Endodermal cell (in vitro differentiated cells): ENCODE measurements around the gene NRXN3. TPM values are rescaled to one million over a fixed set of nuclear protein-coding genes. Genes with fewer than 3 reads are reported as not detected.

Source experiments
- DNase-seq: peaks from one replicate; pipeline ENCODE4 v3.0.0-alpha.2; 2017
- H3K27ac ChIP-seq: 2 replicates; pipeline ENCODE4 v1.5.1; 2013; ENCODE audit warnings: mild to moderate bottlenecking, low read depth, low read length, moderate library complexity
- H3K27me3 ChIP-seq: 2 replicates; pipeline ENCODE4 v1.6.1; 2013; ENCODE audit warnings: mild to moderate bottlenecking, low read length, moderate library complexity; ENCODE audit not compliant: insufficient read depth, control insufficient read depth, poor library complexity, severe bottlenecking
- H3K36me3 ChIP-seq: 2 replicates; pipeline ENCODE4 v1.7.0; 2013; ENCODE audit warnings: mild to moderate bottlenecking, low read length, moderate library complexity; ENCODE audit not compliant: control insufficient read depth, insufficient read depth
- H3K4me1 ChIP-seq: one replicate; pipeline ENCODE4 v1.7.0; 2013; ENCODE audit warnings: low read length; ENCODE audit not compliant: control insufficient read depth, insufficient read depth
- H3K4me3 ChIP-seq: 2 replicates; pipeline ENCODE4 v1.5.1; 2013; ENCODE audit warnings: mild to moderate bottlenecking, low read length, moderate library complexity
- H3K9ac ChIP-seq: 2 replicates; pipeline ENCODE4 v1.6.1; 2013; ENCODE audit warnings: mild to moderate bottlenecking, low read length, moderate library complexity; ENCODE audit not compliant: poor library complexity, severe bottlenecking; ENCODE audit errors: extremely low read depth
- H3K9me3 ChIP-seq: 2 replicates; pipeline ENCODE4 v1.6.1; 2013; ENCODE audit warnings: mild to moderate bottlenecking, low read length, moderate library complexity; ENCODE audit not compliant: control insufficient read depth
- H3K27ac Mint-ChIP-seq: 2 replicates; pipeline ENCODE4 v1.8.0; 2020; ENCODE audit warnings: mixed read lengths
- H3K27me3 Mint-ChIP-seq: 2 replicates; pipeline ENCODE4 v1.8.0; 2021; ENCODE audit warnings: mild to moderate bottlenecking, mixed read lengths; ENCODE audit not compliant: insufficient read depth
- H3K36me3 Mint-ChIP-seq: 2 replicates; pipeline ENCODE4 v1.8.0; 2020; ENCODE audit warnings: low read depth, mixed read lengths
- H3K4me1 Mint-ChIP-seq: 2 replicates; pipeline ENCODE4 v1.8.0; 2020; ENCODE audit warnings: mixed read lengths
- H3K4me3 Mint-ChIP-seq: 2 replicates; pipeline ENCODE4 v1.8.0; 2020; ENCODE audit warnings: mild to moderate bottlenecking, moderate library complexity, mixed read lengths
- H3K9me3 Mint-ChIP-seq: 2 replicates; pipeline ENCODE4 v1.8.0; 2020; ENCODE audit warnings: mild to moderate bottlenecking, mixed read lengths
- WGBS, 2 experiments: methylation state at CpG; one replicate each; pipeline versions ENCODE4 v1.1.5 to v1.1.7; 2013; ENCODE audit warnings: missing lambda C conversion rate in 2 of 2, mixed read lengths in 1 of 2; ENCODE audit not compliant: insufficient coverage in 1 of 2, insufficient read length in 1 of 2; 5-methylcytosine and 5-hydroxymethylcytosine counted together
- total RNA-seq, 2 donors: library from RNA; stranded (reverse); fragmentation: NEBNext Ultra II Directional in 1 of 2; extraction: Animal tissue kit (Norgen Biotek cat#: 25700) in 1 of 2; gene quantifications; 2 replicates in 1 of 2; 3 replicates in 1 of 2; pipeline ENCODE4 v1.2.1, GENCODE V29; 2021
- TF ChIP-seq, protein P1 (sequence below): fragments of 200-600 bp; sonication (generic); conservative IDR thresholded peaks from 2 replicates; pipeline ENCODE4 v1.5.0; 2021; ENCODE audit warnings: antibody characterized with exemption, mild to moderate bottlenecking

Gene NRXN3
- total RNA-seq, 2 donors from 2014 or later = 20.9 to 21.4 TPM

GRCh38 chr14:78581229-78581628 is 411.1 kb downstream of the NRXN3 start:
- Histone ChIP-seq H3K9ac (no peak overlapping the region), H3K27ac (no peak overlapping the region), H3K27me3 (no peaks in the 10 kb centered on the region), H3K36me3 (no peaks in the 10 kb centered on the region), H3K4me3 (no peak overlapping the region), H3K9me3 (no peaks in the 10 kb centered on the region), H3K4me1 (peaks cover 3% of the 10 kb centered on the region)
- Mint-ChIP-seq H3K27ac (no peak overlapping the region), H3K27me3 (peaks cover 2% of the 10 kb centered on the region), H3K4me3 (no peak overlapping the region), H3K36me3 (no peaks in the 10 kb centered on the region), H3K9me3 (no peaks in the 10 kb centered on the region), H3K4me1 (peaks cover 5% of the 10 kb centered on the region)
- TF ChIP-seq, protein P1, sequence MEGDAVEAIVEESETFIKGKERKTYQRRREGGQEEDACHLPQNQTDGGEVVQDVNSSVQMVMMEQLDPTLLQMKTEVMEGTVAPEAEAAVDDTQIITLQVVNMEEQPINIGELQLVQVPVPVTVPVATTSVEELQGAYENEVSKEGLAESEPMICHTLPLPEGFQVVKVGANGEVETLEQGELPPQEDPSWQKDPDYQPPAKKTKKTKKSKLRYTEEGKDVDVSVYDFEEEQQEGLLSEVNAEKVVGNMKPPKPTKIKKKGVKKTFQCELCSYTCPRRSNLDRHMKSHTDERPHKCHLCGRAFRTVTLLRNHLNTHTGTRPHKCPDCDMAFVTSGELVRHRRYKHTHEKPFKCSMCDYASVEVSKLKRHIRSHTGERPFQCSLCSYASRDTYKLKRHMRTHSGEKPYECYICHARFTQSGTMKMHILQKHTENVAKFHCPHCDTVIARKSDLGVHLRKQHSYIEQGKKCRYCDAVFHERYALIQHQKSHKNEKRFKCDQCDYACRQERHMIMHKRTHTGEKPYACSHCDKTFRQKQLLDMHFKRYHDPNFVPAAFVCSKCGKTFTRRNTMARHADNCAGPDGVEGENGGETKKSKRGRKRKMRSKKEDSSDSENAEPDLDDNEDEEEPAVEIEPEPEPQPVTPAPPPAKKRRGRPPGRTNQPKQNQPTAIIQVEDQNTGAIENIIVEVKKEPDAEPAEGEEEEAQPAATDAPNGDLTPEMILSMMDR = no peak
- 64 to 81% methylated on average over 4 of the region's 5 CpGs for WGBS, 2 experiments
- no peak for DNase-seq

DNA sequence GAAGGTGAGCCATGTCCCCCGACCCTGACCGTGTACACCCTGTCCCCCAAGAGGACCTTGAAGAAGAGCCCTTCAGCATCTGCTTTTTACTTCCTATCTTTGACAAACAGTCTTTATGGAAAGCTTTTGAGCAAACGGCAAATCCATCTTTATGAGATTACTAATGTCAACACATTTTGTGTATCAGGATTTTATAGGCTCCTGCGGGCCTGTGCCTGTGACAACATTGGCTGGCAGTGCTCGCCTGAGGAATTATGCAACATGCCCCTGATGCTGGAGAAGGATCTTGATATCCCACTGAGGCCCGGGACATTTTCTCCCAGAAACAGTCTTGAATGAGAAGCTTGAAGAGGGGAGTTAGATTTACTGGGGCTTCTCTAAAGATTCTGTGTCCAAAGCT is 416.5 kb downstream of the NRXN3 start:
- Mint-ChIP-seq H3K4me3 (no peak overlapping the region), H3K4me1 (peaks cover 18% of the 10 kb centered on the region), H3K27ac (no peak overlapping the region), H3K36me3 (no peaks in the 10 kb centered on the region), H3K27me3 (peaks cover 4% of the 10 kb centered on the region), H3K9me3 (no peaks in the 10 kb centered on the region)
- TF ChIP-seq, protein P1 = no peak
- 84 to 96% methylated on average over 4 to 6 of the region's 6 CpGs for WGBS, 2 experiments
- no peaks in the 10 kb centered on the region for H3K36me3 ChIP-seq
- H3K9ac ChIP-seq = no peak overlapping the region
- peaks cover 16% of the 10 kb centered on the region for H3K4me1 ChIP-seq
- no peak for DNase-seq
- H3K9me3 ChIP-seq = no peaks in the 10 kb centered on the region
- H3K4me3 ChIP-seq = no peak overlapping the region
- no peak overlapping the region for H3K27ac ChIP-seq
- no peaks in the 10 kb centered on the region for H3K27me3 ChIP-seq

- Histone ChIP-seq H3K36me3 (no peaks in the 10 kb centered on the region), H3K4me1 (peaks cover 16% of the 10 kb centered on the region), H3K4me3 (peak overlapping the region; percentile 32), H3K9me3 (no peaks in the 10 kb centered on the region), H3K27ac (no peak overlapping the region), H3K9ac (no peak overlapping the region), H3K27me3 (no peaks in the 10 kb centered on the region)
- Mint-ChIP-seq H3K4me3 (no peak overlapping the region), H3K27ac (no peak overlapping the region), H3K4me1 (peaks cover 18% of the 10 kb centered on the region), H3K36me3 (no peaks in the 10 kb centered on the region), H3K9me3 (no peaks in the 10 kb centered on the region), H3K27me3 (peaks cover 4% of the 10 kb centered on the region)
- WGBS, 2 experiments = 83 to 96% methylated on average over 2 of the region's 3 CpGs
- DNase-seq = no peak
- TF ChIP-seq, protein P1 = no peak
Measured at GRCh38 chr14:78588906-78589305, 418.7 kb downstream of the NRXN3 start.
